Cardiac muscle cell (in vitro differentiated cells and primary cell): ENCODE data around the gene PLPPR2. TPM values are rescaled to one million over a fixed set of nuclear protein-coding genes. Genes with fewer than 3 reads are reported as not detected.
"Not testable (repeated sequence)": the region's sequence is repeated elsewhere in the genome, so short reads cannot be mapped to it uniquely, and the experiment has no call there.

ENCODE experiments used
- DNase-seq, 2 donors: peaks; one replicate each; pipeline versions ENCODE4 v3.0.0 to v3.0.0-alpha.2; 2010 to 2017; ENCODE audit warnings: low read depth in 1 of 2, low spot score in 1 of 2
- H3K27ac ChIP-seq: fragments of 200-600 bp; sonication (generic); 2 replicates; pipeline ENCODE4 v1.5.1; 2016
- H3K27me3 ChIP-seq: fragments of 200-600 bp; sonication (generic); 2 replicates; pipeline ENCODE4 v1.6.0; 2016; ENCODE audit warnings: control low read depth
- H3K36me3 ChIP-seq: fragments of 200-600 bp; sonication (generic); 2 replicates; pipeline ENCODE4 v1.5.1; 2016; ENCODE audit warnings: control low read depth
- H3K4me1 ChIP-seq: fragments of 200-600 bp; sonication (generic); 2 replicates; pipeline ENCODE4 v1.8.1; 2017; ENCODE audit warnings: low read depth, mild to moderate bottlenecking, mixed run types
- H3K4me3 ChIP-seq: fragments of 200-600 bp; sonication (generic); 2 replicates; pipeline ENCODE4 v1.5.1; 2016; ENCODE audit warnings: mild to moderate bottlenecking
- H3K9me3 ChIP-seq: fragments of 200-600 bp; sonication (generic); 2 replicates; pipeline ENCODE4 v1.5.1; 2017; ENCODE audit warnings: low read depth, mild to moderate bottlenecking, control low read depth
- polyA plus RNA-seq: library from polyadenylated mRNA; unstranded; fragments of >200 nt; fragmentation: Nextera tagmentation; extraction: Ambion mirVana; gene quantifications from 2 replicates; pipeline ENCODE4 v1.2.1, GENCODE V29; 2016
- total RNA-seq: library from RNA; depleted of rRNA; stranded (reverse); fragments of >200 nt; gene quantifications from 2 replicates; pipeline ENCODE4 v1.2.3, GENCODE V29; 2016
- TF ChIP-seq, protein P1 (sequence below): IDR thresholded peaks from 2 replicates; pipeline ENCODE4 v1.5.1; 2012; ENCODE audit warnings: low read depth, mild to moderate bottlenecking, low read length

PLPPR2 gene
- total and polyA plus RNA-seq, 2 experiments from 2014 or later = 13.4 to 14.9 TPM

DNA sequence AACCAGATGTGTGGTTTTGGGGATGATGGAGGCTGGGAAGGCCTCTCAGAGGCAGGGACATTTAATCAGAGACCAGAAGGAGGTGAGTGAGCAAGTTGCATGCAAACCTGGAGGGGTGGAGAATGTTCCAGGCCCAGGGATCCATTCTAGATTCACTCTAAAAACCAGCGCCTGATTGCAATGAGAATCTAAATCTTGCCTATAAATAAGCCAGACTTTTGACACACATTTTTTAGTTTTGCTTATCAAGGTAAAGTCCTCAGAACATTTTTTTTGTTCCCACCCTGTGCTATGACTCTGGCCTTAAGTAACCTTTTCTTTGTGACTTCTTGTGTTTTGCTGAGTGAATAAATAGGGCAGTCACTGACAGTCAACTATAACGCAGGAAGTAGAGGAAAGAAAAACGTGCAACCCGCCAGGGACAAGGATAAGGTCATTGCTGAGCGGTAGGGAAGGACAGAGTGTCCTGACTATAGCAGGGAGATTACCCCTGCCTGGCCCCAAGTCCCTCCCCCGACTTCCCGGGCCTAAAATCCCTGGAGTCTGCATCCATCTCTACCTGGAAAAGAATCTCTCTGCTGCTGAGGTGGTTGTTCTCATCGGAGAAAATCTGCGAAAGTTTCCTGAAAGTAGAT, 49.5 kb downstream of the PLPPR2 start:
- DNase-seq = no peak
- no peaks in the 10 kb centered on the region for H3K27me3 ChIP-seq
- H3K4me3 ChIP-seq = no peak overlapping the region
- no peaks in the 10 kb centered on the region for H3K9me3 ChIP-seq
- TF ChIP-seq, protein P1, sequence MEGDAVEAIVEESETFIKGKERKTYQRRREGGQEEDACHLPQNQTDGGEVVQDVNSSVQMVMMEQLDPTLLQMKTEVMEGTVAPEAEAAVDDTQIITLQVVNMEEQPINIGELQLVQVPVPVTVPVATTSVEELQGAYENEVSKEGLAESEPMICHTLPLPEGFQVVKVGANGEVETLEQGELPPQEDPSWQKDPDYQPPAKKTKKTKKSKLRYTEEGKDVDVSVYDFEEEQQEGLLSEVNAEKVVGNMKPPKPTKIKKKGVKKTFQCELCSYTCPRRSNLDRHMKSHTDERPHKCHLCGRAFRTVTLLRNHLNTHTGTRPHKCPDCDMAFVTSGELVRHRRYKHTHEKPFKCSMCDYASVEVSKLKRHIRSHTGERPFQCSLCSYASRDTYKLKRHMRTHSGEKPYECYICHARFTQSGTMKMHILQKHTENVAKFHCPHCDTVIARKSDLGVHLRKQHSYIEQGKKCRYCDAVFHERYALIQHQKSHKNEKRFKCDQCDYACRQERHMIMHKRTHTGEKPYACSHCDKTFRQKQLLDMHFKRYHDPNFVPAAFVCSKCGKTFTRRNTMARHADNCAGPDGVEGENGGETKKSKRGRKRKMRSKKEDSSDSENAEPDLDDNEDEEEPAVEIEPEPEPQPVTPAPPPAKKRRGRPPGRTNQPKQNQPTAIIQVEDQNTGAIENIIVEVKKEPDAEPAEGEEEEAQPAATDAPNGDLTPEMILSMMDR = no peak
- H3K36me3 ChIP-seq = no peaks in the 10 kb centered on the region
- H3K4me1 ChIP-seq = peaks cover 7% of the 10 kb centered on the region
- H3K27ac ChIP-seq = peak overlapping the region; percentile 48

GRCh38 chr19:11405846-11406643, 50.8 kb downstream of the PLPPR2 start:
- no peak overlapping the region for H3K27ac ChIP-seq
- TF ChIP-seq, protein P1 = peak; percentile 60
- H3K9me3 ChIP-seq = no peaks in the 10 kb centered on the region
- no peaks in the 10 kb centered on the region for H3K36me3 ChIP-seq
- H3K4me3 ChIP-seq = no peak overlapping the region
- H3K4me1 ChIP-seq = peaks cover 7% of the 10 kb centered on the region
- DNase-seq = peak in 1 of 2 donors; percentile 62
- H3K27me3 ChIP-seq = no peaks in the 10 kb centered on the region

DNA sequence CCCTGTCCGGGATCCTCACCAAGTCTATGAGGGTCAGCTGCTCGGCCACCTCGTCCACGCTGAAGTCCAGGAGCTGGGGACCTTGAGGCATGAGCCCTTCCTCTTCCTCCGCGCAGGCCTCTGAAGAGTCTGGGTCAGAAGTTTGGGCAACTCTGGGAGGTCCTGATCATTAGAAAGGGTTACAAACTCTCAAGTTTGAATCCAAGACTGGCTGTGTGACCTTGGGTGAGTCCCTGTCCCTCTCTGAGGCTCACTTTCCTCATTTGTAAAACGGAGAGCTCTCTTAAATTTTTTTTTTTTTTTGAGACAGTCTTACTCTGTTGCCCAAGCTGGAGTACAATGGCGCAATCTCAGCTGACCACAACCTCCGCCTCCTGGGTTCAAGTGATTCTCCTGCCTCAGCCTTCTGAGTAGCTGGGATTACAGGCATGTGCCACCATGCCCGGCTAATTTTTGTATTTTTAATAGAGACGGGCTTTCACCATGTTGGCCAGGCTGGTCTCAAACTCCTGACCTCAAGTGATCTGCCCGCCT, 51.5 kb downstream of the PLPPR2 start:
- H3K4me1 ChIP-seq, H3K27ac ChIP-seq, H3K27me3 ChIP-seq, H3K4me3 ChIP-seq, H3K9me3 ChIP-seq, H3K36me3 ChIP-seq: not testable (repeated sequence)
- DNase-seq = peak in 1 of 2 donors; percentile 52

DNA sequence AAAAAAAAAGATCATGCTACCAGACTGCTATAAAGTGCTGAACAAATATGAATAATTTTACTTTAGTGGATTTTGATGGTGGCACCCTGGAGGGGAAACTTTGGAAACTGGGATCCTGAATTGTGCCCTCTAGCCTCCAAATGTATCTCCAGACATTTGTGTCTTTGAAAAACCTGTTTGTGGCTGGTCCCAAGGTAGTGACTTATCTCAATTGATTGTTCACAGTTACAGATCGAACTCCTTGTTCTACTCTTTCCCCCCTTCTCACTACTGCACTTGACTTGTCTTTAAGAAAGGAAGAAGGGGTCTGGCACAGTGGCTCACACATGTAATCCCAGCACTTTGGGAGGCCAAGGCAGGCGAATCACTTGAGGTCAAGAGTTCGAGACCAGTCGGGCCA, 53.4 kb downstream of the PLPPR2 start:
- H3K36me3 ChIP-seq = peaks cover 3% of the 10 kb centered on the region
- DNase-seq = no peak
- H3K4me3 ChIP-seq = no peak overlapping the region
- peaks cover 7% of the 10 kb centered on the region for H3K4me1 ChIP-seq
- no peaks in the 10 kb centered on the region for H3K27me3 ChIP-seq
- no peaks in the 10 kb centered on the region for H3K9me3 ChIP-seq
- TF ChIP-seq, protein P1 = no peak
- no peak overlapping the region for H3K27ac ChIP-seq

DNA sequence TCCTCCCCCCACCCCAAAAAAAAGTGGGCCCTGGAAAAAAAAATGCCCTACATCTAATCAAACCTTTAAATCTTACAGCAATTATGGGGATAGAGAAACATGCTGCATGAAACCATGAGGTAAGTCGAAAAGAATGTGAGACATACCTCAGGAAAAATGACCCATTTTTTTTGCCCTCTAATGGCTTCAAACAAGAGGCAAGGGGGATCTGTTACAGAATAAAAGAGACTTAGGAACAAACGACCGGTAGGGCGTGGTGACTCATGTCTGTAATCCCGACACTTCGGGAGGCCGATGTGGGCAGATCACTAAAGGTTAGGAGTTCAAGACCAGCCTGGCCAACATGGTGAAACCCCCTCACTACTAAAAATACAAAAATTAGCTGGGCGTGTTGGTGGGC, 55.5 kb downstream of the PLPPR2 start:
- Histone ChIP-seq H3K4me1 (no peaks in the 10 kb centered on the region), H3K36me3 (peaks cover 3% of the 10 kb centered on the region), H3K9me3 (no peaks in the 10 kb centered on the region), H3K4me3 (no peak overlapping the region), H3K27ac (no peak overlapping the region), H3K27me3 (no peaks in the 10 kb centered on the region)
- TF ChIP-seq, protein P1 = no peak
- DNase-seq = no peak

DNA sequence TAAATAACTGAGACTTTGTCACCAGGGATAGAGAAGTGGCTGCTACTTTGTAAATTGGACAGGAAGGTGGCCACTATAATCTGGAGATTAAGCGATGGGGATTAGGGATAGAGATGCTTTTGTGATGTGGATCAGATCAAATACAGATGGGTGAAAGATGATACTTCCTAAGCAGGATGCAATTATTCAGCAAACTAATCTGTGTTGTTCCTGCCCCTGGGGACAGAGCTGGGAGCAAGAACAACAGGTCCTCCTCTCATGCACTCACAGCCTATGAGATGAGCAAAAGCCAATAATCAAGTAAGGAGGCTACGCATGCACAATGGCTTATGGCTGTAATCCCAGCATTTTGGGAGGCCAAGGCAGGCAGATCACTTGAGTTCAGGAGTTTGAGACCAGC, 59.3 kb downstream of the PLPPR2 start:
- H3K27me3 ChIP-seq = peaks cover 2% of the 10 kb centered on the region
- TF ChIP-seq, protein P1 = no peak
- H3K4me3 ChIP-seq = no peak overlapping the region
- H3K36me3 ChIP-seq = peaks cover 3% of the 10 kb centered on the region
- no peaks in the 10 kb centered on the region for H3K9me3 ChIP-seq
- no peak overlapping the region for H3K27ac ChIP-seq
- no peaks in the 10 kb centered on the region for H3K4me1 ChIP-seq
- no peak for DNase-seq
